Epithelial cell of prostate (primary cell): ENCODE data around the gene SLC4A1AP.

Source experiments
- DNase-seq: peaks from one replicate; pipeline ENCODE4 v3.0.0-alpha.2; 2011; ENCODE audit warnings: low read depth, low spot score
- H3K27ac ChIP-seq: fragments of 450-650 bp; 2 replicates; pipeline ENCODE4 v1.5.1; 2017; ENCODE audit warnings: mild to moderate bottlenecking

Gene SLC4A1AP

GRCh38 chr2:27736031-27736889, 72.6 kb downstream of the SLC4A1AP start:
- peak overlapping the region; percentile 64 for H3K27ac ChIP-seq
- DNase-seq: no peak

DNA sequence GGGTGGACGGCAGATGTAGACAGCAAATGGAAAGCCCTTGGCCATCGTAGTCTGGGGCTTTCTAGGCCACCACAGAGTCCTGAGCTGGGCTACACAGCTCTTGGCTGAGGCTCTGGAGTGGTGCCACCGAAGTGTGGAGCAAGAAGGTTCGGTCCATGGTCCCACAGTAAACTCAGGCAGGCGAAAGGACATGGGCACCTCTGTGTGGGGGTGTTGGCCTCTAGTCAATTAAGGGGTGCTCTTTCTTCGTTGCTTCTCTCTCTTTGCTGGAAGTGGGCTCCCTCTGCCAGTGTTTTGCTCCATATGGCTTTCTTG, 73.2 kb downstream of the SLC4A1AP start:
- DNase-seq: no peak
- peak overlapping the region; percentile 64 for H3K27ac ChIP-seq

DNA sequence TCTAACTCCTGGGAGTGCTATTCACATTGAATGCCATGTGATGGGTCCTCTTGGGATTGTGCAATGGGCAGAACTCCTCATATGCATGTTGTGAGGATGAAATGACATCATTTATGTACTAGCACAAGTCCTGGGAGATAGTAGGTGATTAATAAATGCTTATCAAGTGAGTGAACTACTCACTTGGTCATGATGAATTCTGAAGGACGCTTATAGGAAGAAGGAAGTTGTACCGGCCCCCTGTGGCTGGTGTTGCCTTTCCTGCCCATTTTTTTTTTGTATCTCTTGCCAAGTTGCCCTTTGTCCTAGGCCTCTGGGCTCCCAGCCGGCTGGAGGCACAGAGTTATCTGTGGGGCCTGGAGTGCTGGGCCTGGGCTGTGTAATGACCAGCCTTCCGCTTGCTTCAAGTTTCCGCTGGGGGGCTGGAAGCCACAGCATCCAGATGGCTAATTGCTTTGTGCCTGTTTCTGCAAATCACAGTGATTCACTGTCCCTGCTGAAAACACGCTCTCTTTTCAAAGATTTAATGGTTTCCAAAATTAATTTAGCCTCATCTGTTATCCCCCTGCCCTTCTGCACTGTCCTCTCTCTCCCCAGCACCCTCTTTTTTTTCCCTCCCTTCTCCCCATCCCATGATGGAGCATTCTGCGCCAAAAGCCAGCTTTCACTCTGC, 74.1 kb downstream of the SLC4A1AP start:
- DNase-seq: peak; percentile 81
- peak overlapping the region; percentile 64 for H3K27ac ChIP-seq

GRCh38 chr2:27738349-27739057, 74.8 kb downstream of the SLC4A1AP start:
- DNase-seq: no peak
- H3K27ac ChIP-seq: peak overlapping the region; percentile 64

- no peak for DNase-seq
- H3K27ac ChIP-seq: no peak overlapping the region
Measured at GRCh38 chr2:27739058-27739373, 75.3 kb downstream of the SLC4A1AP start.

DNA sequence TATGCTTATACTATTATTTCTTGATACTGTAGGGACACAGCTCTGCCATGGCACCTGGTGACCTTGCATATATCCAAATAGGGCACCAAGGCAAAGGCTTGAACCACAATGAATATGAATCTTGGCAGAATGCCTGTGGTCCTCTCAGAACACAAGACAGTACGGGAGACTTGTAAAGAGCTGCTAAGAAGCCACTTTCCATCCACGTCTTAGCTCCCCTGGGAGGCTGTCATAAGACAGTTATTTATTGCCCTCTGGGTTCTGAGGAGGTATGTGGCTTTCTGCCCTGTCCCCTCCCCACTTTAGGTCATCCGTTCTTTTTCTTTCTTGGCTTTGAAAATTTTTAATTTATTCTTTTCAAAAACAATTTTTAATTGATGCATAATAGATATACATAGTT, 78.0 kb downstream of the SLC4A1AP start:
- no peak for DNase-seq
- no peak overlapping the region for H3K27ac ChIP-seq

DNA sequence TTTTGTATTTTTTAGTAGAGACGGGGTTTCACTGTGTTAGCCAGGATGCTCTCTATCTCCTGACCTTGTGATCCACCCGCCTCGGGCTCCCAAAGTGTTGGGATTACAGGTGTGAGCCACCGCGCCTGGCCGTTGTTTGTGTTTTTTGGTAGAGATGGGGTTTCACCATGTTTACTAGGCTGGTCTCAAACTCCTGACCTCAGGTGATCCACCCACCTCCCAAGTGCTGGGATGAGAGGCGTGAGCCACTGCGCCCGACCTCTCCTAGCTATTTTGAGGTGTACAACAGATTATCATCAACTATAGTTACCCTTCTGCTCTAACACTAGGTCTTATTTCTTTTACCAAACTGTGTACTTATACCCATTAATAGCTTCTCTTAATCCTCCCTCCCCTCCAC, 78.9 kb downstream of the SLC4A1AP start:
- DNase-seq: no peak

More for the DNA sequence above, 78.9 kb downstream of the SLC4A1AP start:
- no peak overlapping the region for H3K27ac ChIP-seq
